AG04450 (cell line): ENCODE measurements around the gene TRIM69. TPM values are rescaled to one million over a fixed set of nuclear protein-coding genes. Genes with fewer than 3 reads are reported as not detected.

ENCODE experiments used
- CTCF ChIA-PET: fragments of 300-600, 350-600 bp; formaldehyde crosslinking; extraction: SDS; loops from one replicate; lab custom pipeline; 2022; ENCODE audit warnings: antibody characterized with exemption, inconsistent platforms; lab: Charles Lee
- POLR2A ChIA-PET: fragments of 350-600 bp; formaldehyde crosslinking; extraction: SDS; loops from one replicate; lab custom pipeline; 2021; ENCODE audit warnings: antibody characterized with exemption, inconsistent platforms; lab: Yijun Ruan, JAX
- DNase-seq: peaks from one replicate; pipeline ENCODE4 v3.0.0-alpha.2; 2011; ENCODE audit warnings: low read depth, low spot score
- H3K27ac ChIP-seq: one replicate; pipeline ENCODE4 v1.5.1; 2012; ENCODE audit warnings: low read depth, low read length, control low read depth
- H3K27me3 ChIP-seq: one replicate; pipeline ENCODE4 v1.6.0; 2012; ENCODE audit warnings: low read length; ENCODE audit not compliant: control insufficient read depth, insufficient read depth
- H3K4me3 ChIP-seq: 2 replicates; pipeline ENCODE4 v1.5.1; 2011; ENCODE audit warnings: mild to moderate bottlenecking, low read depth, low read length, control low read depth
- H3K9me3 ChIP-seq: 2 replicates; pipeline ENCODE4 v1.5.1; 2012; ENCODE audit warnings: low read length; ENCODE audit not compliant: control insufficient read depth, insufficient read depth
- polyA plus RNA-seq: library from polyadenylated mRNA; depleted of rRNA; stranded (reverse); fragments of >200 nt; gene quantifications from 2 replicates; pipeline ENCODE4 v1.2.3, GENCODE V29; 2011
- TF ChIP-seq, protein P1 (sequence below): IDR thresholded peaks from 2 replicates; pipeline ENCODE4 v1.5.1; 2011; ENCODE audit warnings: low read depth, low read length, control low read depth, inconsistent platforms

The TRIM69 gene
- polyA plus RNA-seq, 1 experiment, result 16.4 TPM

- DNase-seq, result no peak
- ChIA-PET POLR2A (no interaction called here), CTCF (interaction anchor here (1.1 kb wide), 1 partner anchor 125 kb away, joined by 4 read pairs; the partner anchor contains the start of gene SPG11)
- Histone ChIP-seq H3K27ac (no peak overlapping the region), H3K27me3 (peaks cover 14% of the 10 kb centered on the region), H3K4me3 (no peak overlapping the region), H3K9me3 (no peaks in the 10 kb centered on the region)
- TF ChIP-seq, protein P1, sequence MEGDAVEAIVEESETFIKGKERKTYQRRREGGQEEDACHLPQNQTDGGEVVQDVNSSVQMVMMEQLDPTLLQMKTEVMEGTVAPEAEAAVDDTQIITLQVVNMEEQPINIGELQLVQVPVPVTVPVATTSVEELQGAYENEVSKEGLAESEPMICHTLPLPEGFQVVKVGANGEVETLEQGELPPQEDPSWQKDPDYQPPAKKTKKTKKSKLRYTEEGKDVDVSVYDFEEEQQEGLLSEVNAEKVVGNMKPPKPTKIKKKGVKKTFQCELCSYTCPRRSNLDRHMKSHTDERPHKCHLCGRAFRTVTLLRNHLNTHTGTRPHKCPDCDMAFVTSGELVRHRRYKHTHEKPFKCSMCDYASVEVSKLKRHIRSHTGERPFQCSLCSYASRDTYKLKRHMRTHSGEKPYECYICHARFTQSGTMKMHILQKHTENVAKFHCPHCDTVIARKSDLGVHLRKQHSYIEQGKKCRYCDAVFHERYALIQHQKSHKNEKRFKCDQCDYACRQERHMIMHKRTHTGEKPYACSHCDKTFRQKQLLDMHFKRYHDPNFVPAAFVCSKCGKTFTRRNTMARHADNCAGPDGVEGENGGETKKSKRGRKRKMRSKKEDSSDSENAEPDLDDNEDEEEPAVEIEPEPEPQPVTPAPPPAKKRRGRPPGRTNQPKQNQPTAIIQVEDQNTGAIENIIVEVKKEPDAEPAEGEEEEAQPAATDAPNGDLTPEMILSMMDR, result no peak
Observed at GRCh38 chr15:44788748-44789147, 52.4 kb downstream of the TRIM69 start.

DNA sequence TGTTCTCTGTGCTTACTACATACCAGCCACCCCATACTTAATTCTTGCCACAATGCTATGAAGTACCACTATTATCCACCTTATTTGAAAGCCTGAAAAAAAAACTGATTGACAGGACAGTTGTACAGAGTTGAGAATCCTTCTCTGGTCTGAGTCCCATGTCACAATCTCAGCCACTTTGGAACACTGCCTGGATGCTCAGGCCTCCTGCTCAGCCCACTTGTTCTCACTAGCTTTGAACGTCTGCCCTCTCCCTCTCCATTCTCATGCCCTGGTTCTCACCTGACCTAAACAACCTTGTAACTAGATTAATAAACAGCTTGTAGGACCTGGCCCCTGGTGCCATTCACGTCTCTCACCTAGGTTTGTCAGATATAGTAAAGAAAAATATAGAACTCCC, 53.9 kb downstream of the TRIM69 start:
- Histone ChIP-seq H3K27me3 (peaks cover 14% of the 10 kb centered on the region), H3K9me3 (no peaks in the 10 kb centered on the region), H3K27ac (no peak overlapping the region), H3K4me3 (no peak overlapping the region)
- POLR2A ChIA-PET, result no interaction called here
- TF ChIP-seq, protein P1, result no peak
- no peak for DNase-seq
- CTCF ChIA-PET, result no interaction called here

DNA sequence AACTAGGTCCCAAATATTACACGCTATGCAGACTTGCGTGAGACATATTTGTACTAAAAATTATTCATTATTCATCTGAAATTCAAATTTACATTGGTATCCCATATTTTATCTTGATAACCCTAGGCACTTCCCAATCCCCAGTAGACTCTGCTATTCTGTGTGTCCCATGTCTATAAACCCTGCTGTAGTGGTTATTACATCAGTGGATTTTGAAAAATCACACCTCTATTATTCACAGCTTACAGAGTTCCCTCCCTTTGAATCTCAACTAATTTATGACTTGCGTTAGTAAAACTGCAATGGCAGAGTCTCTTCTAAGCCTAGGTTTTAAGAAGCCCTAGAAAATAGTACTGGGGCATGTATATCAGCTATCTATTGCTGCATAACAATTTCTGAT, 54.3 kb downstream of the TRIM69 start:
- DNase-seq, result no peak
- H3K4me3 ChIP-seq, result no peak overlapping the region
- H3K27ac ChIP-seq, result no peak overlapping the region
- POLR2A ChIA-PET, result no interaction called here
- H3K27me3 ChIP-seq, result peaks cover 14% of the 10 kb centered on the region
- CTCF ChIA-PET, result no interaction called here
- no peaks in the 10 kb centered on the region for H3K9me3 ChIP-seq
- TF ChIP-seq, protein P1, result no peak

DNA sequence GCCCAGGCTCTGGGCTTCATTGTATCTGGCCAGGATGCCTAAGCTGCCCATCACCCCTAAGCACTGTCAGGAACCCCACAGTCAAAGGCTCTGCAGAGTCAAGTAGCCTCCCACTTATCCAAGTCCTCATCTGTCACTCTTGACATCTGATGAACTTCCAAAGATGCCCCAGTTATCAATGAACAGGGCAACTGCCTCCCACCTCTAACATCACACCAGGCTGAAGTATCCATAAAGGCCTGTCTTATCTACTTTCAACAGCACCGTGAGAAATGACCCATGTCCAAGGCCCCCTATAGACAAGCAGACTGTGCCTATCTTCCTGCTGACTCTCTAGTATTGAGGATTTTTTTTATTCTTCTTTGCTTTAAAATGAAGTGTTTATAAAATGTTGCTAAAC, 56.4 kb downstream of the TRIM69 start:
- TF ChIP-seq, protein P1, result no peak
- no peak for DNase-seq
- CTCF ChIA-PET, result no interaction called here

GRCh38 chr15:44794072-44794471, 57.7 kb downstream of the TRIM69 start:
- Histone ChIP-seq H3K4me3 (no peak overlapping the region), H3K27me3 (peaks cover 3% of the 10 kb centered on the region), H3K9me3 (no peaks in the 10 kb centered on the region), H3K27ac (no peak overlapping the region)
- no peak for DNase-seq
- CTCF ChIA-PET, result no interaction called here
- TF ChIP-seq, protein P1, result no peak
- POLR2A ChIA-PET, result no interaction called here

More for the DNA sequence above, 56.4 kb downstream of the TRIM69 start:
- no peak overlapping the region for H3K4me3 ChIP-seq
- H3K27ac ChIP-seq, result no peak overlapping the region
- H3K9me3 ChIP-seq, result no peaks in the 10 kb centered on the region
- POLR2A ChIA-PET, result no interaction called here
- H3K27me3 ChIP-seq, result peaks cover 7% of the 10 kb centered on the region
